NCI-H1092 treated with DMSO at 0.1 percent for 48 hours (cell line): Measurements from ENCODE around the gene DST.

ENCODE experiments used
- DNase-seq: peaks from one replicate; lab custom pipeline; 2025; lab: John Stamatoyannopoulos, UW

DST gene

GRCh38 chr6:56480654-56481337 lies 161.9 kb downstream of the DST start:
- no peak for DNase-seq

GRCh38 chr6:56480246-56480645 lies 162.4 kb downstream of the DST start:
- no peak for DNase-seq

- no peak for DNase-seq
Measured at GRCh38 chr6:56479381-56479780, 163.3 kb downstream of the DST start.

GRCh38 chr6:56478202-56478601 lies 164.5 kb downstream of the DST start:
- no peak for DNase-seq

GRCh38 chr6:56477241-56477640 lies 165.4 kb downstream of the DST start:
- DNase-seq: no peak

- peak; percentile 37 for DNase-seq
Measured at GRCh38 chr6:56475736-56476457, 166.8 kb downstream of the DST start.

GRCh38 chr6:56474532-56474931 lies 168.2 kb downstream of the DST start:
- no peak for DNase-seq

GRCh38 chr6:56463443-56463842 lies 179.2 kb downstream of the DST start:
- no peak for DNase-seq

GRCh38 chr6:56459030-56459805 lies 183.5 kb downstream of the DST start:
- DNase-seq: no peak

- DNase-seq: no peak
Measured at GRCh38 chr6:56458324-56458884, 184.3 kb downstream of the DST start.

GRCh38 chr6:56456785-56457184 lies 185.9 kb downstream of the DST start:
- DNase-seq: no peak

GRCh38 chr6:56450882-56451739 lies 191.6 kb downstream of the DST start:
- no peak for DNase-seq

GRCh38 chr6:56450376-56450775 lies 192.3 kb downstream of the DST start:
- DNase-seq: no peak

GRCh38 chr6:56448046-56448445 lies 194.6 kb downstream of the DST start:
- no peak for DNase-seq

GRCh38 chr6:56445818-56446217 lies 196.9 kb downstream of the DST start:
- DNase-seq: no peak

- DNase-seq: no peak
Measured at GRCh38 chr6:56444855-56445254, 197.8 kb downstream of the DST start.

GRCh38 chr6:56440551-56440981 lies 202.1 kb downstream of the DST start:
- DNase-seq: no peak

GRCh38 chr6:56437171-56437900 lies 205.4 kb downstream of the DST start:
- DNase-seq: no peak

GRCh38 chr6:56435754-56436153 lies 206.9 kb downstream of the DST start:
- no peak for DNase-seq

- no peak for DNase-seq
Measured at GRCh38 chr6:56435326-56435725, 207.4 kb downstream of the DST start.

- DNase-seq: no peak
Measured at GRCh38 chr6:56434606-56435005, 208.1 kb downstream of the DST start.
